Loucy (cell line): ENCODE measurements around the gene MPZL1.
"Not testable (repeated sequence)": the region's sequence is repeated elsewhere in the genome, so short reads cannot be mapped to it uniquely, and the experiment has no call there.

Source experiments
- H2AFZ ChIP-seq: fragments of 200-600 bp; sonication (generic); 2 replicates; pipeline ENCODE4 v1.6.0; 2016; ENCODE audit warnings: antibody characterized with exemption, mild to moderate bottlenecking, low read length, moderate library complexity
- H3F3A ChIP-seq: fragments of 200-600 bp; 2 replicates; pipeline ENCODE4 v1.6.0; 2016; ENCODE audit warnings: antibody characterized with exemption, low read depth, mild to moderate bottlenecking
- H3K27me3 ChIP-seq: fragments of 200-600 bp; sonication (generic); 2 replicates; pipeline ENCODE4 v1.6.1; 2014; ENCODE audit warnings: low read length, mild to moderate bottlenecking; ENCODE audit not compliant: insufficient read depth, poor library complexity, severe bottlenecking
- H3K36me3 ChIP-seq: fragments of 200-600 bp; sonication (generic); 2 replicates; pipeline ENCODE4 v1.6.1; 2016; ENCODE audit warnings: low read length; ENCODE audit not compliant: insufficient read depth
- H3K4me1 ChIP-seq: fragments of 200-600 bp; sonication (generic); 2 replicates; pipeline ENCODE4 v1.5.1; 2014; ENCODE audit warnings: low read length, mild to moderate bottlenecking; ENCODE audit not compliant: insufficient read depth, poor library complexity, severe bottlenecking
- H3K4me2 ChIP-seq: fragments of 200-600 bp; sonication (generic); 2 replicates; pipeline ENCODE4 v1.6.0; 2014; ENCODE audit warnings: antibody characterized with exemption, low read length, low read depth, mild to moderate bottlenecking; ENCODE audit not compliant: poor library complexity, severe bottlenecking
- H3K4me3 ChIP-seq: fragments of 200-600 bp; sonication (generic); 2 replicates; pipeline ENCODE4 v1.5.1; 2014; ENCODE audit warnings: low read length, mild to moderate bottlenecking, mixed read lengths; ENCODE audit not compliant: poor library complexity, severe bottlenecking
- H3K79me2 ChIP-seq: fragments of 200-600 bp; sonication (generic); 2 replicates; pipeline ENCODE4 v1.6.1; 2014; ENCODE audit warnings: low read length; ENCODE audit not compliant: insufficient read depth
- H3K9ac ChIP-seq: fragments of 200-600 bp; sonication (generic); 2 replicates; pipeline ENCODE4 v1.6.0; 2014; ENCODE audit warnings: mild to moderate bottlenecking, low read depth, low read length, moderate library complexity; ENCODE audit not compliant: poor library complexity, severe bottlenecking
- H3K9me2 ChIP-seq: fragments of 200-600 bp; sonication (generic); replicated peaks from 2 replicates; pipeline ENCODE4 v1.6.1; 2016; ENCODE audit warnings: low read depth, low read length, mixed read lengths
- H3K9me3 ChIP-seq: fragments of 200-600 bp; sonication (generic); 2 replicates; pipeline ENCODE4 v1.6.1; 2014; ENCODE audit warnings: mild to moderate bottlenecking, antibody characterized with exemption, low read length, low read depth; ENCODE audit not compliant: insufficient read depth
- H4K20me1 ChIP-seq: fragments of 200-600 bp; sonication (generic); 2 replicates; pipeline ENCODE4 v1.6.0; 2014; ENCODE audit warnings: antibody characterized with exemption, low read length, mild to moderate bottlenecking; ENCODE audit not compliant: insufficient read depth, poor library complexity, severe bottlenecking
- EZH2phosphoT487 ChIP-seq: fragments of 200-600 bp; IDR thresholded peaks from 2 replicates; pipeline ENCODE4 v1.6.1; 2018; ENCODE audit warnings: antibody characterized with exemption, mild to moderate bottlenecking, moderate library complexity, borderline replicate concordance
- TF ChIP-seq, protein P1 (sequence below): fragments of 200-600 bp; sonication (generic); conservative IDR thresholded peaks from 2 replicates; pipeline ENCODE4 v1.5.1; 2014; ENCODE audit warnings: mild to moderate bottlenecking, antibody characterized with exemption, low read length

The MPZL1 gene

DNA sequence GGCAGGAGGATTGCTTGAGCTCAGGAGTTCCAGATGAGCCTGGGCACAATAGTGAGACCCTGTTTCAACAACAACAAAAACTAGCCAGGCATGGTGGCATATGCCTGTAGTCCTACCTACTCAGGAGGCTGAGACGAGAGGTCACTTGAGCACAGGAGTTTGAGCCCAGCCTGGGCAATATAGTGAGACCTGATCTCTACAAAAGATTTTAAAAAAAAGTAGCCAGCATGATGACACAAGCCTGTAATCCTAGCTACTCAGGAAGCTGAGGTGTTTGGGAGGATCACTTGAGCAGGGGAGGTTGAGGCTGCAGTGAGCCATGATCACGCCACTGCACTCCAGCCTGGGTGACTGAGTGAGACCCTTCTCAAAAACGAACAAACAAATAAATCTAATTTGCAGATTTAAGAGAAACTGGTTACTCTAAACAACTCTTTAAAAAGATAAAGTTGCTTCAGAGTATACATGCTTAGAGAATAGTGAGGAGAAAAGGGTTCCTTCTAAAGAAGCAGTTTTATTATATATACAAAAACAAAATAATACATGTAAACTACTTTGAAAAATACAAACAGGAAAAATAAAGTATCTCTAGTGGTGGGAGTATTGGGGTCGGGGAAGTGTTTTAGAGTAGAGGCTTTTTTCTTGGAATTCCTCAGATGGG is 103.8 kb downstream of the MPZL1 start:
- H3K4me2 ChIP-seq = no peak overlapping the region
- no peaks in the 10 kb centered on the region for H4K20me1 ChIP-seq
- no peaks in the 10 kb centered on the region for H3F3A ChIP-seq
- no peaks in the 10 kb centered on the region for H3K79me2 ChIP-seq
- H3K9me2 ChIP-seq = no peaks in the 10 kb centered on the region
- H3K27me3 ChIP-seq = no peaks in the 10 kb centered on the region
- H3K36me3 ChIP-seq = no peaks in the 10 kb centered on the region
- H3K9me3 ChIP-seq = no peaks in the 10 kb centered on the region
- H3K4me1 ChIP-seq = peaks cover 18% of the 10 kb centered on the region
- no peak overlapping the region for H3K9ac ChIP-seq
- H3K4me3 ChIP-seq = no peak overlapping the region
- peak overlapping the region; percentile 2; the same call in 1 of the 2 replicates for H2AFZ ChIP-seq
- TF ChIP-seq EZH2phosphoT487 = no peak
- TF ChIP-seq, protein P1, sequence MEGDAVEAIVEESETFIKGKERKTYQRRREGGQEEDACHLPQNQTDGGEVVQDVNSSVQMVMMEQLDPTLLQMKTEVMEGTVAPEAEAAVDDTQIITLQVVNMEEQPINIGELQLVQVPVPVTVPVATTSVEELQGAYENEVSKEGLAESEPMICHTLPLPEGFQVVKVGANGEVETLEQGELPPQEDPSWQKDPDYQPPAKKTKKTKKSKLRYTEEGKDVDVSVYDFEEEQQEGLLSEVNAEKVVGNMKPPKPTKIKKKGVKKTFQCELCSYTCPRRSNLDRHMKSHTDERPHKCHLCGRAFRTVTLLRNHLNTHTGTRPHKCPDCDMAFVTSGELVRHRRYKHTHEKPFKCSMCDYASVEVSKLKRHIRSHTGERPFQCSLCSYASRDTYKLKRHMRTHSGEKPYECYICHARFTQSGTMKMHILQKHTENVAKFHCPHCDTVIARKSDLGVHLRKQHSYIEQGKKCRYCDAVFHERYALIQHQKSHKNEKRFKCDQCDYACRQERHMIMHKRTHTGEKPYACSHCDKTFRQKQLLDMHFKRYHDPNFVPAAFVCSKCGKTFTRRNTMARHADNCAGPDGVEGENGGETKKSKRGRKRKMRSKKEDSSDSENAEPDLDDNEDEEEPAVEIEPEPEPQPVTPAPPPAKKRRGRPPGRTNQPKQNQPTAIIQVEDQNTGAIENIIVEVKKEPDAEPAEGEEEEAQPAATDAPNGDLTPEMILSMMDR = no peak

GRCh38 chr1:167826127-167826526 is 104.3 kb downstream of the MPZL1 start:
- H3K9ac ChIP-seq = no peak overlapping the region
- H3K9me3 ChIP-seq = no peaks in the 10 kb centered on the region
- H3K27me3 ChIP-seq = no peaks in the 10 kb centered on the region
- H3K4me2 ChIP-seq = no peak overlapping the region
- no peak overlapping the region for H2AFZ ChIP-seq
- TF ChIP-seq EZH2phosphoT487 = no peak
- TF ChIP-seq, protein P1 = no peak
- H4K20me1 ChIP-seq = no peaks in the 10 kb centered on the region
- no peaks in the 10 kb centered on the region for H3K36me3 ChIP-seq
- peaks cover 18% of the 10 kb centered on the region for H3K4me1 ChIP-seq
- H3F3A ChIP-seq = no peaks in the 10 kb centered on the region
- no peaks in the 10 kb centered on the region for H3K79me2 ChIP-seq
- H3K4me3 ChIP-seq = no peak overlapping the region
- no peaks in the 10 kb centered on the region for H3K9me2 ChIP-seq

- H3K79me2 ChIP-seq = no peaks in the 10 kb centered on the region
- no peaks in the 10 kb centered on the region for H4K20me1 ChIP-seq
- no peaks in the 10 kb centered on the region for H3K36me3 ChIP-seq
- no peaks in the 10 kb centered on the region for H3K27me3 ChIP-seq
- no peak overlapping the region for H3K4me2 ChIP-seq
- no peak overlapping the region for H3K4me3 ChIP-seq
- no peak for TF ChIP-seq EZH2phosphoT487
- TF ChIP-seq, protein P1 = no peak
- no peak overlapping the region for H2AFZ ChIP-seq
- H3K9ac ChIP-seq = no peak overlapping the region
- H3K9me2 ChIP-seq = no peaks in the 10 kb centered on the region
- no peaks in the 10 kb centered on the region for H3K9me3 ChIP-seq
- H3K4me1 ChIP-seq = peaks cover 7% of the 10 kb centered on the region
- no peaks in the 10 kb centered on the region for H3F3A ChIP-seq
Observed at GRCh38 chr1:167829868-167830267, 108.1 kb downstream of the MPZL1 start.

DNA sequence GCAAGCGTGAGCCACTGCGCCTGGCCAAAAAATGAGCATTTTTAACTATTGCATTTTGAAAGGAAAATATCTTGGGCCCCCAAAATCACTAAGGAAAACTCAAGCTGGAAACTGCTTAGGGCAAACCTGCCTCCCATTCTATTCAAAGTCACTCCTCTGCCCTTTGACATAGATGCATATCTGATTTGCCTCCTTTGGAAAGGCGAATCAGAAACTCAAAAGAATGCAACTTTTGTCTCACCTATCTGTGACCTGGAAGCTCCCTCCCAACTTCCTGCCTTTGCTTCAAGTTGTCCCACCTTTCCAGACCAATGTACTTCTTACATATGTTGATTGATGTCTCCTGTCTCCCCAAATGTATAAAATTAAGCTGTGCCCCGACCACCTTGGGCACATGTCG is 108.9 kb downstream of the MPZL1 start:
- not testable (repeated sequence) for H3K79me2 ChIP-seq, H2AFZ ChIP-seq, H4K20me1 ChIP-seq, H3K4me2 ChIP-seq, H3K4me1 ChIP-seq, H3K9ac ChIP-seq, H3K9me2 ChIP-seq, H3K9me3 ChIP-seq, H3K27me3 ChIP-seq, H3F3A ChIP-seq, H3K36me3 ChIP-seq, H3K4me3 ChIP-seq
